Caki2 (cell line): ENCODE data around the gene ZNF318. TPM values are rescaled to one million over a fixed set of nuclear protein-coding genes. Genes with fewer than 3 reads are reported as not detected.

Source experiments
- DNase-seq: peaks from one replicate; pipeline ENCODE4 v3.0.0-alpha.2; 2015; ENCODE audit warnings: low read depth
- in situ Hi-C: cut with HindIII; loops from 2 replicates; pipeline ENCODE4 v1.10.0; 2016; ENCODE audit warnings: low sequenced_read_pairs, low pct_unique_long_range_greater_than_20kb, mixed read lengths
- total RNA-seq: library from RNA; depleted of rRNA; stranded (reverse); fragments of >200 nt; shearing (Covaris generic); gene quantifications from 2 replicates; pipeline ENCODE4 v1.2.3, GENCODE V29; 2014; ENCODE audit warnings: low replicate concordance; rRNA removed

Gene ZNF318
- total RNA-seq, 1 experiment from 2014 or later, result 1.6 TPM

DNA sequence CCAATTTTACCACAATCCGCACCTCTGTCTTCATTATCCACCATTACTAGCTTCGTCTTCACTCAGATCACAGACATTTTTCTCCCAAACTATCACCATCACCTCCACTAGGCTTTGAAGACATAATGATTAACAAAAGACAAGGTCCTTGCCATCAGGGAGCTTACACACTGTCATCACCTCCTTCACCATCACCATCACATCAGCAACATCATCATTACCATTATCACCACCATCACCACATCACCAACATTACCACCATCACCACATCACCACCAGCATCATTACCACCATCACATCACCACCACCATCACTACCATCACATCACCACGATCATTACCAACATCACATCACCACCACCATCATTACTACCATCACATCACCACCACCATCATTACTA lies 75.7 kb downstream of the ZNF318 start:
- in situ Hi-C loops, result no loop called here
- DNase-seq, result no peak

- in situ Hi-C loops, result no loop called here
- DNase-seq, result no peak
Measured at GRCh38 chr6:43292763-43293318, 76.6 kb downstream of the ZNF318 start.

DNA sequence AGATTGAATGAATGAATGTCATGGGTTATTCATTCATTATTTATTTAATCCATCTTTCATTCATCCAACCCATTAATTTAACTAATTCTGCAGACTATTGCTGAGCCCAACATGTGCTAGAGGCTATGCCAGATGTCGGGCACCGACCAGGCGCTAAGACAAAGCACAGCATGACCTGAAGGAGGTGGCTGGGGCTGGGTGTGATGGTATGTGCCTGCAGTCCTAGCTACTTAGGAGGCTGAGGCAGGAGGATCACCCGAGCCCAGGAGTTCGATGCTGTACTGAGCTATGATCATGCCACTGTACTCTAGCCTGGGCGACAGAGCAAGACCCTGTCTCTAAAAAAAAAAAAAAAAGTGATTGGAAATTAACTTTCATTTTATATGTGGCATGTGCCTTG lies 77.1 kb downstream of the ZNF318 start:
- no peak for DNase-seq
- in situ Hi-C loops, result no loop called here

DNA sequence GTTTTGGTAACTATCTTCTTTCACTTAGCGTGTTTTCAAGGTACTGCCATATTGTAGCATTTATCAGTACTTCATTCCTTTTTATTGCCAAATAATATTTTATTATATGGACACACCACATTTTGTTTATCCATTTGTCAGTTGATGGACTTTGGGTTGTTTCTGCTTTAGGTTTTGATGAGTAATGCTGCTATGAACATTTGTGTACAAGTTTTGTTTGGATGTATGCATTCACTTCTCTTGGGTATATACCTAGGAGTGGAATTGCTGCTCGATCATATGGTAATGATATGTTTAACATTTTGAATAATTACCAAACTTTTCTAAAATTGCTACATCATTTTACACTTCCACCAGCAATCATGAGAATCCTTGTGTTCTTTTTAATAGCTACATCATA lies 77.7 kb downstream of the ZNF318 start:
- in situ Hi-C loops, result no loop called here
- no peak for DNase-seq

DNA sequence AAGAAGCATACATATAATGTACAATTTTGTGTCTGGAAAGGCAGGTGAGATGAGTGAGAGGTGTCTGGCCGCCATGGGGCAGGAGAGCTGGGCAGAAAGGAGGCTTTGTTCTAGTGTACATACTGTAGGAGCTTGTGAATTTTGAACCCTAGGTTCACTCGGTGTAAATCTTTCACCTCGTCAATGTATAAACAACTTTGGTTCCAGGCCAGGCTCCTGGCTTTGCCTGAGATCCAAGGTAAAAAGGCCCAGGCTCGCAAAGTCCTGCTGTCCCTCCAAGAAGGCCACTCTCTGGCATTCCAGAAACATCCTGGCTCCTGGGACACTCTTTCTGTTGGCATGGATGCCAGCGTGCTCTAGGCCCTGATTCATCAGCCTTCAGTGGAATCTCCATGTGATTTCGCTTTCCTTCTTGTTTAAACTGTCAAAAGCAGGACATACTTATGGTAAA lies 78.5 kb downstream of the ZNF318 start:
- no peak for DNase-seq
- in situ Hi-C loops, result no loop called here

DNA sequence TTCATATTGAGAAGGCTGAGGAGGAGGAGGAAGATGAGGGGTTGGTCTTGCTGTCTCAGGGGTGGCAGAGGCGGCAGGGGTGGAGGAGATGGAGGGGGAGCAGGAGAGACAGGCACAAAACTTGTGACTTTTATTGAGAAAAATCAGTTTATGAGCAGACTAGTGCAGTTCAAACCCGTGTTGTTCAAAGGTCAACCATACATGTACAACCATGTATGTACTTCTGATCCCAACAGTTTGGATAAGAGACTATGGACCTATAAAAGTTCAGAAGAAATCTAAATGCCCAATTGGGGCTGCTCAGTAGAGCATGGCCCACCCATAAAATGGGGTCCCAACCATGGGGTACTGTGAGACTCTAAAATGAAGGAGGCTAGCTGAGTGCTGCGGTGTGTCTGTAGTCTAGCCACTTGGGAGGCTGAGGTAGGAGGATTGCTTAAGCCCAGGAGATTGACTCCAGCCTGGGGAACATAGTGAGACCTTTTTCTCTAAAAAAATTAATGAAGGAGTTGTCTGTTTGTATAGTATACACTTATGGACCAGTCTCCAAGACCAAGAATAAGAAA lies 79.0 kb downstream of the ZNF318 start:
- DNase-seq, result no peak
- in situ Hi-C loops, result no loop called here

- in situ Hi-C loops, result no loop called here
- no peak for DNase-seq
Measured at GRCh38 chr6:43287717-43288679, 81.4 kb downstream of the ZNF318 start.

- in situ Hi-C loops, result no loop called here
- DNase-seq, result no peak
Measured at GRCh38 chr6:43286980-43287716, 82.3 kb downstream of the ZNF318 start.

DNA sequence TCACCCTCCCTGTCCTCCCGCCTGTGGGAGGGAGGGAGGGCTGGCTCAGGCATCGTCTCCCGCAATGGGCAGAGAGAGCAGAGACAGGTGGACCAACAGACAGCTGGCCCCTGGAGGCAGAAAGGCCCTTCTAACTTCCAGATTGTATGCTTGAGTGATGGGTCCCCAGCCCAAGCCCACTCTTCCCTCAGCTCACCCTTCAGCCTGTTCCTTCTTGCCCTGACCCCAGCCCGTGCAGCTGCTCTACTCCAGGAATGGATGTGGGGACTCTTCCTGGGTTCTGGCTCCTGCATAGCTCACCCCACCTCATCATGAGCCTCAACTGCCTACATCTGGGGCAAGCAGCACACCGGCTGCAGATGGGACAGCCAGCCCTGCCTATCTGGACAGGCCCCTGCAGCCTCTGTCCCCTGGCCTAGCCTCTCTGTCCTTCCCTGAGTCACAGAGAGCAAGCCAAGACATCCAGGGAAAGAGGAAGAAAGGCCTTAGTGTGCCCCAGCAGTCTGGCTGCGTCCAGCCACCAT lies 82.9 kb downstream of the ZNF318 start:
- in situ Hi-C loops, result no loop called here
- no peak for DNase-seq

Other genes starting within 250 kb of the ZNF318 start
- 16.4 and 26.1 TPM in 2 replicates for gene SRF, start 198.4 kb downstream of the ZNF318 start, total RNA-seq
- gene CUL9, start 187.5 kb downstream of the ZNF318 start, total RNA-seq, result 10.6 and 15.7 TPM in 2 replicates
- 187 and 194 TPM in 2 replicates for gene DNPH1, start 140.2 kb downstream of the ZNF318 start, total RNA-seq
- not detected in 2 replicates for gene TTBK1, start 126.2 kb downstream of the ZNF318 start, total RNA-seq
- not detected in 2 replicates for gene SLC22A7, start 71.4 kb downstream of the ZNF318 start, total RNA-seq
- not detected in 2 replicates for gene CRIP3, start 60.8 kb downstream of the ZNF318 start, total RNA-seq
- 4.0 and 4.5 TPM in 2 replicates for gene ABCC10, start 57.9 kb upstream of the ZNF318 start, total RNA-seq
- gene DLK2, start 85.9 kb upstream of the ZNF318 start, total RNA-seq, result 0.07 TPM in 1 of 2 replicates, not detected in the other
- gene TJAP1, start 107.9 kb upstream of the ZNF318 start, total RNA-seq, result 20.2 and 22.7 TPM in 2 replicates
- 0.20 and 0.29 TPM in 2 replicates for gene LRRC73, start 140.7 kb upstream of the ZNF318 start, total RNA-seq
- gene YIPF3, start 147.3 kb upstream of the ZNF318 start, total RNA-seq, result 101 and 127 TPM in 2 replicates
- gene POLR1C, start 147.4 kb upstream of the ZNF318 start, total RNA-seq, result 49.0 and 53.9 TPM in 2 replicates
- 28.3 and 39.2 TPM in 2 replicates for gene XPO5, start 206.4 kb upstream of the ZNF318 start, total RNA-seq
- 23.5 and 39.0 TPM in 2 replicates for gene POLH, start 206.5 kb upstream of the ZNF318 start, total RNA-seq